HepG2 (cell line): ENCODE measurements around the gene MRPL51. TPM values are rescaled to one million over a fixed set of nuclear protein-coding genes. Genes with fewer than 3 reads are reported as not detected.
A peak's percentile ranks its signal among the peaks of the same experiment; 100 is the strongest.

ENCODE experiments used
- FOXO1 ChIP-seq: sonication (generic); formaldehyde crosslinking; IDR thresholded peaks from 2 replicates; pipeline ENCODE4 v1.4.0; 2020; ENCODE audit warnings: missing genetic modification reagents
- KLF9 ChIP-seq: IDR thresholded peaks from 2 replicates; pipeline ENCODE4 v1.6.1; 2016; ENCODE audit warnings: low read depth
- LCORL ChIP-seq, 2 experiments: fragments of 450-650 bp in 1 of 2; sonication (generic) in 1 of 2; formaldehyde crosslinking in 1 of 2; IDR thresholded peaks; 2 replicates each; pipeline versions ENCODE4 v1.5.0 to v1.6.1; 2017 to 2020; ENCODE audit warnings: antibody characterized with exemption in 1 of 2, missing genetic modification reagents in 1 of 2
- MED13 ChIP-seq: sonication (generic); formaldehyde crosslinking; IDR thresholded peaks from 2 replicates; pipeline ENCODE4 v1.5.0; 2020; ENCODE audit warnings: missing genetic modification reagents
- MXI1 ChIP-seq: IDR thresholded peaks from 3 replicates; pipeline ENCODE4 v1.6.1; 2012; ENCODE audit warnings: low read depth, low read length, inconsistent platforms, borderline replicate concordance
- PAXIP1 ChIP-seq: sonication (generic); formaldehyde crosslinking; conservative IDR thresholded peaks from 2 replicates; pipeline ENCODE4 v1.4.0; 2020; ENCODE audit warnings: mild to moderate bottlenecking, missing genetic modification reagents, moderate library complexity
- RBM22 ChIP-seq: fragments of 200-400 bp; formaldehyde crosslinking; optimal IDR thresholded peaks from 2 replicates; pipeline ENCODE3; 2017; ENCODE audit warnings: mild to moderate bottlenecking, low read length, moderate library complexity
- SALL2 ChIP-seq: sonication (generic); formaldehyde crosslinking; IDR thresholded peaks from 2 replicates; pipeline ENCODE4 v1.8.1; 2023; ENCODE audit warnings: mild to moderate bottlenecking, missing genetic modification reagents, inconsistent platforms
- TMF1 ChIP-seq: sonication (generic); formaldehyde crosslinking; IDR thresholded peaks from 2 replicates; pipeline ENCODE4 v1.8.1; 2022; ENCODE audit warnings: low read depth, missing genetic modification reagents
- ZBTB46 ChIP-seq: sonication (generic); formaldehyde crosslinking; IDR thresholded peaks from 2 replicates; pipeline ENCODE4 v1.4.0; 2020; ENCODE audit warnings: mild to moderate bottlenecking, missing genetic modification reagents, borderline replicate concordance
- ZFP36L1 ChIP-seq: sonication (generic); formaldehyde crosslinking; IDR thresholded peaks from 2 replicates; pipeline ENCODE4 v1.8.0; 2022; ENCODE audit warnings: mild to moderate bottlenecking, missing genetic modification reagents, moderate library complexity
- ZMYM4 ChIP-seq: sonication (generic); formaldehyde crosslinking; IDR thresholded peaks from 2 replicates; pipeline ENCODE4 v1.8.1; 2023; ENCODE audit warnings: mild to moderate bottlenecking, missing genetic modification reagents
- ZNF30 ChIP-seq: sonication (generic); formaldehyde crosslinking; IDR thresholded peaks from 2 replicates; pipeline ENCODE4 v1.5.0; 2020; ENCODE audit warnings: mild to moderate bottlenecking, missing genetic modification reagents
- ZNF317 ChIP-seq: sonication (generic); formaldehyde crosslinking; IDR thresholded peaks from 2 replicates; pipeline ENCODE4 v1.5.0; 2020; ENCODE audit warnings: mild to moderate bottlenecking, missing genetic modification reagents
- ZNF543 ChIP-seq: sonication (generic); formaldehyde crosslinking; IDR thresholded peaks from 2 replicates; pipeline ENCODE4 v1.4.0; 2020; ENCODE audit warnings: mild to moderate bottlenecking, missing genetic modification reagents
- ZNF761 ChIP-seq: sonication (generic); formaldehyde crosslinking; conservative IDR thresholded peaks from 2 replicates; pipeline ENCODE4 v1.4.0; 2020; ENCODE audit warnings: mild to moderate bottlenecking, missing genetic modification reagents
- ZNF772 ChIP-seq: sonication (generic); formaldehyde crosslinking; IDR thresholded peaks from 2 replicates; pipeline ENCODE4 v1.5.0; 2020; ENCODE audit warnings: mild to moderate bottlenecking, missing genetic modification reagents
- ZSCAN30 ChIP-seq: sonication (generic); formaldehyde crosslinking; IDR thresholded peaks from 2 replicates; pipeline ENCODE4 v1.5.0; 2020; ENCODE audit warnings: mild to moderate bottlenecking, missing genetic modification reagents
- polyA plus RNA-seq, 8 experiments: library from polyadenylated mRNA; depleted of rRNA in 3 of 8; stranded (reverse) in 7 of 8; unstranded in 1 of 8; fragments of >200 nt; fragmentation: Illumina TruSeq in 4 of 8; extraction: Trizol in 4 of 8; gene quantifications; 2 replicates each; pipeline versions ENCODE4 v1.2.1 to v1.2.3, GENCODE V29; 2011 to 2016; ENCODE audit warnings: low read depth in 4 of 8, missing spikeins in 1 of 8, mixed read lengths in 1 of 8; ENCODE audit not compliant: insufficient read depth in 1 of 8
- total RNA-seq, 5 experiments: library from RNA; depleted of rRNA; stranded (reverse); fragments of >200 nt; fragmentation: Illumina TruSeq; extraction: Trizol; gene quantifications; 2 replicates each; pipeline ENCODE4 v1.2.3, GENCODE V29; 2016; ENCODE audit warnings: low read depth in 1 of 5
- TF ChIP-seq, protein P1 (sequence below), 2 experiments: sonication (generic) in 1 of 2; formaldehyde crosslinking in 1 of 2; IDR thresholded peaks; 2 replicates each; pipeline versions ENCODE4 v1.4.0 to v1.6.1; 2018 to 2020; ENCODE audit warnings: missing genetic modification reagents in 2 of 2, borderline replicate concordance in 1 of 2, low read depth in 1 of 2, mild to moderate bottlenecking in 1 of 2, missing biosample characterization in 1 of 2
- TF ChIP-seq, protein P2 (sequence below): IDR thresholded peaks from 2 replicates; pipeline ENCODE4 v1.6.1; 2018; ENCODE audit warnings: missing genetic modification reagents, mild to moderate bottlenecking, missing compliant biosample characterization

MRPL51 gene
- total and polyA plus RNA-seq, 2 of the 13 experiments (the other 11 are each of a cell fraction or from before 2014, with no cell fraction given) = 64.8 to 278 TPM

- TF ChIP-seq ZBTB46 (CRISPR knock-in tag) (peak; percentile 69; the same call in 1 of the 2 replicates), MXI1 (peak; percentile 76; the same call in 1 of the 3 replicates), ZMYM4 (CRISPR knock-in tag) (no peak), KLF9 (CRISPR knock-in tag) (no peak), TMF1 (CRISPR knock-in tag) (0 out of 2 replicates have a peak, but pooled peaks have one; percentile 50), ZFP36L1 (no peak), PAXIP1 (CRISPR knock-in tag) (no peak; the same call in 1 of the 2 replicates), RBM22 (no peak), SALL2 (CRISPR knock-in tag) (no peak; the same call in none of the 2 replicates), ZNF30 (CRISPR knock-in tag) (no peak), MED13 (peak; percentile 8; the same call in 1 of the 2 replicates), LCORL (IDR thresholded peaks at IDR 0.05) (no peak), LCORL (CRISPR knock-in tag; IDR thresholded peaks at IDR 0.05) (peak; percentile 70; the same call in 1 of the 2 replicates), ZNF761 (CRISPR knock-in tag) (peak; percentile 74; the same call in 1 of the 2 replicates), ZNF543 (CRISPR knock-in tag) (no peak), ZSCAN30 (CRISPR knock-in tag) (no peak), ZNF317 (CRISPR knock-in tag) (no peak; the same call in 1 of the 2 replicates), FOXO1 (CRISPR knock-in tag) (0 out of 2 replicates have a peak, but pooled peaks have one; percentile 19), ZNF772 (CRISPR knock-in tag) (0 out of 2 replicates have a peak, but pooled peaks have one; percentile 35)
- TF ChIP-seq, protein P1, sequence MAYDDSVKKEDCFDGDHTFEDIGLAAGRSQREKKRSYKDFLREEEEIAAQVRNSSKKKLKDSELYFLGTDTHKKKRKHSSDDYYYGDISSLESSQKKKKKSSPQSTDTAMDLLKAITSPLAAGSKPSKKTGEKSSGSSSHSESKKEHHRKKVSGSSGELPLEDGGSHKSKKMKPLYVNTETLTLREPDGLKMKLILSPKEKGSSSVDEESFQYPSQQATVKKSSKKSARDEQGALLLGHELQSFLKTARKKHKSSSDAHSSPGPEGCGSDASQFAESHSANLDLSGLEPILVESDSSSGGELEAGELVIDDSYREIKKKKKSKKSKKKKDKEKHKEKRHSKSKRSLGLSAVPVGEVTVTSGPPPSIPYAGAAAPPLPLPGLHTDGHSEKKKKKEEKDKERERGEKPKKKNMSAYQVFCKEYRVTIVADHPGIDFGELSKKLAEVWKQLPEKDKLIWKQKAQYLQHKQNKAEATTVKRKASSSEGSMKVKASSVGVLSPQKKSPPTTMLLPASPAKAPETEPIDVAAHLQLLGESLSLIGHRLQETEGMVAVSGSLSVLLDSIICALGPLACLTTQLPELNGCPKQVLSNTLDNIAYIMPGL (CRISPR knock-in tag; IDR thresholded peaks at IDR 0.05; ENCODE audit: borderline replicate concordance in 1 of 2, low read depth in 1 of 2) = peak in 1 of 2 experiments; percentile 20; a peak in 2 of 4 replicates
- TF ChIP-seq, protein P2, sequence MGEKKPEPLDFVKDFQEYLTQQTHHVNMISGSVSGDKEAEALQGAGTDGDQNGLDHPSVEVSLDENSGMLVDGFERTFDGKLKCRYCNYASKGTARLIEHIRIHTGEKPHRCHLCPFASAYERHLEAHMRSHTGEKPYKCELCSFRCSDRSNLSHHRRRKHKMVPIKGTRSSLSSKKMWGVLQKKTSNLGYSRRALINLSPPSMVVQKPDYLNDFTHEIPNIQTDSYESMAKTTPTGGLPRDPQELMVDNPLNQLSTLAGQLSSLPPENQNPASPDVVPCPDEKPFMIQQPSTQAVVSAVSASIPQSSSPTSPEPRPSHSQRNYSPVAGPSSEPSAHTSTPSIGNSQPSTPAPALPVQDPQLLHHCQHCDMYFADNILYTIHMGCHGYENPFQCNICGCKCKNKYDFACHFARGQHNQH = no peak; the same call in 1 of the 2 replicates
Measured at GRCh38 chr12:6451348-6452244, 41.5 kb downstream of the MRPL51 start, which contains the start of gene TAPBPL (continued).
